GM13977 (cell line): ENCODE measurements around the gene MEMO1.

ENCODE experiments used
- DNase-seq: peaks from one replicate; pipeline ENCODE4 v3.0.0; 2012; ENCODE audit warnings: low spot score
- in situ Hi-C: fragments of 300-500 bp; cut with MboI; formaldehyde crosslinking; loops from one replicate; pipeline ENCODE4 v1.12.0; 2022; ENCODE audit warnings: low sequenced_read_pairs, low pct_unique_long_range_greater_than_20kb, mixed read lengths, inconsistent platforms; ENCODE audit not compliant: unreplicated experiment
- TF ChIP-seq, protein P1 (sequence below): IDR thresholded peaks from 2 replicates; pipeline ENCODE4 v1.5.1; 2012; ENCODE audit warnings: mild to moderate bottlenecking, control low read depth; ENCODE audit not compliant: insufficient read depth; ENCODE audit errors: extremely low read depth, missing control alignments

MEMO1 gene

DNA sequence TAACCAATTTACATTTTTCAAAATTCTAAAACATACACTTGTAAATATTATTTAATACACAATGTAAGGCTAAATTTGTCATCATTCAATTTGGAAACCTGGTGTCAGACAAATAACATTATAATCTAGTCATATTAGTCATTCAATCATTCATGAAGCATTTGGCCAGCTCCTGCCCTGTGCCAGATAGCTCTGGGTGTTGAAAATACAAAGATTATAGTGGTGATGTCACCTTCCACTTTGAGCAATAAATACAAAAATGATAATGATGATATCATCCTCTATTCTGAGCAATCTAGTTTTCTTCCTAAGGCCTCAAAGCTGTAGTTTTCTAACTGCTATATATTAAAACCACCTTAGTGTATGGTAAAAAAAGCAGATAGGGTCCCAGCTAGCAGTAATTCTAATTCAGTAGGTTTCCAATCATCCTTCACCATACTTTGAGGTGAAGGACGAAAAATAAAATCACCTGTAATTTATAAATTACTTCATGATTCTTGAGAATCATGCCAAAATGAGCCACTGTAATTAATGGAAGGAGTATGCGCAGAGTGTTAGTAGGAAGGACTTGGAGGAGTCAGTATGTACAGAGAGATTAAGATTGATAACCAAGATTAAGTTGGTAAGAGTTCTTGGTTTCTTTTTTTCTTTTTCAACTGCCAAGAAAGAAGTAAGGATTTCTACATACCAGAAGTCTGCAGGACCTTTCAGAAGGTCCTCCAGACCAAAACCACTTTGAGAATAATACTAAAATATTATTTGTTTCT lies 23.2 kb downstream of the MEMO1 start:
- DNase-seq = no peak
- TF ChIP-seq, protein P1, sequence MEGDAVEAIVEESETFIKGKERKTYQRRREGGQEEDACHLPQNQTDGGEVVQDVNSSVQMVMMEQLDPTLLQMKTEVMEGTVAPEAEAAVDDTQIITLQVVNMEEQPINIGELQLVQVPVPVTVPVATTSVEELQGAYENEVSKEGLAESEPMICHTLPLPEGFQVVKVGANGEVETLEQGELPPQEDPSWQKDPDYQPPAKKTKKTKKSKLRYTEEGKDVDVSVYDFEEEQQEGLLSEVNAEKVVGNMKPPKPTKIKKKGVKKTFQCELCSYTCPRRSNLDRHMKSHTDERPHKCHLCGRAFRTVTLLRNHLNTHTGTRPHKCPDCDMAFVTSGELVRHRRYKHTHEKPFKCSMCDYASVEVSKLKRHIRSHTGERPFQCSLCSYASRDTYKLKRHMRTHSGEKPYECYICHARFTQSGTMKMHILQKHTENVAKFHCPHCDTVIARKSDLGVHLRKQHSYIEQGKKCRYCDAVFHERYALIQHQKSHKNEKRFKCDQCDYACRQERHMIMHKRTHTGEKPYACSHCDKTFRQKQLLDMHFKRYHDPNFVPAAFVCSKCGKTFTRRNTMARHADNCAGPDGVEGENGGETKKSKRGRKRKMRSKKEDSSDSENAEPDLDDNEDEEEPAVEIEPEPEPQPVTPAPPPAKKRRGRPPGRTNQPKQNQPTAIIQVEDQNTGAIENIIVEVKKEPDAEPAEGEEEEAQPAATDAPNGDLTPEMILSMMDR = no peak
- in situ Hi-C loops = no loop called here

DNA sequence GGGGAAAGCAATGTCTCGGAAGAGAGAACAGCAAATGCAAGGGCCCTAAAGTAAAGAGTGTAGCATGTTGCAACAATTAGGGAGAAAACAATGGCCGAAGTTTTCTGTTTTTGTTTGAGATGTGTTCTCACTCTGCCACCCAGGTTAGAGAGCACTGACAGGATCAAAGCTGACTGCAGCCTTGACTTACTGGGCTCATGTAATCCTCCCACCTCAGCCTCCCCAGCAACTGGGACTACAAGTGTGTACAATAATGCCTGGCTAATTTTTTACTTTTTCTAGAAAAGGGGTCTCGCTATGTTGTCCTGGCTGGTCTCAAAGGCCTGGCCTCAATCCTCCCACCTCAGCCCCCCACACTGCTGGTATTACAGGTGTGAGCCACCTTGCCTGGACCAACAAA lies 23.9 kb downstream of the MEMO1 start:
- in situ Hi-C loops = no loop called here
- DNase-seq = no peak
- TF ChIP-seq, protein P1 = no peak

DNA sequence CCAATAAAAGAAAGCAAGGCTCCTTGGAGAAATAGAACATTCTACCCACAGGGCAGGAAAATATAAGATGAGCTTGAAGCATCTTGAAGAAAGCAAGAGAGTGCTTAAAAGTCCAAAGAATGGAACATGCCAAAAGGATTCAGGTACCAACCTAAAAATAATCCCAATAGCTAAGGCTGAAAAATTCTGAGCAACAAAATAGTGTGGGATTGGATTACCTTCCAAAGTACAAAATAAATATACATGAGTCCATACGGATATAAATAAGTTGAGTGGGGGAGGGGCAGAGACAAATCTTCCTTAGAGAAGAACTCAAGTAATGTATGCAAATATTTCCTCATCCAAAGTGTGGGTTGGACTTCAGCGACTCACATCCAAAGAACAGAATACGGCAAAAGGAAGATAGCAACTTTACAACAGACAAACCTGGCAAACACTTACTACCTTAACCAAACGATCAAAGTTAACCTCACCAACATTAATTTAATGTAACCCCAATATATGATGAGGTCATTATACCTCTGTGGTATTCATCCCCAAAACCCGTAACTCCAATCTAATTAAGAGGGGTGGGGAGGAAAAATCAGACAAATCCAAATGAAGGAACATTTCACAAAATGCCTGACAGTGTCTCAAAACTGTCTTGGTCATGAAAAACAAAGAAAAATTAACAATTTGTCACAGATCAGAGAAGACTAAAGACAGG lies 26.9 kb downstream of the MEMO1 start:
- no peak for DNase-seq
- in situ Hi-C loops = no loop called here
- TF ChIP-seq, protein P1 = no peak

DNA sequence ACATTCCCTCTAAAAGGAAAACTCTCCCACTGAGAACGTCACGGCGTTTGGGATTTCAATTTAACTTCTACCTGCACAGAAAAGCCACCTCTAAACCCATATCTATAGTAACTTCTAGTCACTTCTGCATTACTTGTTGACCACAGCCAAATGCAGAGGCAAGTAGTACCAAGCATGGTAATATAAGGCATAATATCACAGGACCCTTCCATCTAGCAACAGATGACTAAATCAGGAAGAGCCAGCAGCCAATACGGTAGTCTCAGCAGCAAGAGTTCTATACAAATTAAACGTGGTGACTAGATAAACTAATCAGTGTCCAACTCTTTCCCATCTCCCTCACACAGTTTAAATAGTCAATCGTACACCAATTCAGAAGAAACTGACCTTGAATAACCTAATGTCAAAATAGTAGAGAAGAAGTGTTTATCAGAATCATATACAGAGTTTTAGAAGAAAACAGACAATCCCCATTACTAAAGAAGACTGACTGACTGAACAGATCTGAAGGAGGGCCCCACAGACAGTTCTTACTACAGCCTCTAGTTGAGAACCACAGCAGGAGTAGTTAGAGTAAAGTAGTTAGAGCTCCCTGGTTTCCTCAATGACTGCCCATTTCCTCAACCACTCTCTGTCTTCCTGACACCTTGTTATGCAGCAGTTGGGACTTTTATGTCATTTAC lies 30.0 kb downstream of the MEMO1 start:
- DNase-seq = peak; percentile 80
- TF ChIP-seq, protein P1 = no peak
- in situ Hi-C loops = no loop called here

DNA sequence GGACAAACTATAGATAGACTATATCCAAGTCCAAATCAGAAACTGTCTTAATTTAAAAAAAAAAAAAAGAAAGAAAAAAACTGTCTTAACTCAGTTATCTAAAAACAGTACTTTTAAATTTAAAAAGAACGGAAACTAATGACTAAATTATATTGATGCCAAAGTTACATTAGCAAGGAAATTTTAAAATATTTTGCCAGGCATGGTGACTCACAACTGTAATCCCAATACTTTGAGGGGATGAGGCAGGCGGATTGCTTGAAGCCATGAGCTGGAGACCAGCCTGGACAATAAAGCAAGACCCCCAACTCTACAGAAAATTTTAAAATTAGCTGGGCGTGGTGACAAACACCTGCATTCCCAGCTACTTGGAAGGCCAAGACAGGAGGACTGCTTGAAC lies 30.9 kb downstream of the MEMO1 start:
- TF ChIP-seq, protein P1 = no peak

DNA sequence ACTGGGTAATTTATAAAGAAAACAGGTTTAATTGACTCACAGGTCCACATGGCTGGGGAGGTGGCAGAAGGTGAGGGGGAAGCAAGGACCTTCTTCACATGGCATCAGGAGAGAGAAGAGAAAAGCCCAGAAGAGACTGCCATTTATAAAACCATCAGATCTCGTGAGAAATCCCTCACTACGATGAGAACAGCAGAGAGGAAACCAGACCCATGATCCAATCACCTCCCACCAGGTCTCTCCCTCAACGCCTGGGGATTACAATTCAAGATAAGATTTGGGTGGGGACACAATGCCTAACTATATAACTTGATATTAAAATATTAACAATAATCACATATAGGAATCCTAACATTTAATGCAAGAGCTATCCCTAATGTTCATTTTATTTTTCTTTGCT lies 31.8 kb downstream of the MEMO1 start:
- in situ Hi-C loops = no loop called here
- TF ChIP-seq, protein P1 = no peak
- DNase-seq = no peak

More for the DNA sequence above, 30.9 kb downstream of the MEMO1 start:
- no peak for DNase-seq
- in situ Hi-C loops = no loop called here
